Activated CD4-positive, alpha-beta memory T cell treated with anti-CD3 and anti-CD28 coated beads, Interleukin-2, amount 10 ng/mL, durations not matched to agents 7 days and 5 days (primary cell): ENCODE measurements around the gene TMEM95. TPM values are rescaled to one million over a fixed set of nuclear protein-coding genes. Genes with fewer than 3 reads are reported as not detected.
"Not testable (repeated sequence)": the region's sequence is repeated elsewhere in the genome, so short reads cannot be mapped to it uniquely, and the experiment has no call there.

ENCODE experiments used
- CTCF ChIA-PET: fragments of 350-600 bp; sonication (Branson Sonifier 250); formaldehyde crosslinking; loops from one replicate; lab custom pipeline; 2021; ENCODE audit warnings: antibody characterized with exemption, inconsistent platforms; lab: Charles Lee
- POLR2A ChIA-PET: fragments of 350-600 bp; sonication (Branson Sonifier 250); formaldehyde crosslinking; loops from one replicate; lab custom pipeline; 2021; ENCODE audit warnings: antibody characterized with exemption; lab: Charles Lee
- DNase-seq: peaks from one replicate; pipeline ENCODE4 v3.0.0-alpha.2; 2020
- H3K27ac Mint-ChIP-seq: one replicate; pipeline ENCODE4 v1.8.0; 2021; ENCODE audit warnings: mild to moderate bottlenecking, mixed read lengths
- H3K27me3 Mint-ChIP-seq: one replicate; pipeline ENCODE4 v1.8.0; 2021; ENCODE audit warnings: mixed read lengths
- H3K36me3 Mint-ChIP-seq: one replicate; pipeline ENCODE4 v1.8.0; 2021; ENCODE audit warnings: low read depth, mixed read lengths
- H3K4me1 Mint-ChIP-seq: one replicate; pipeline ENCODE4 v1.8.0; 2021; ENCODE audit warnings: mixed read lengths
- H3K4me3 Mint-ChIP-seq: one replicate; pipeline ENCODE4 v1.8.0; 2021; ENCODE audit warnings: mild to moderate bottlenecking, mixed read lengths
- H3K9me3 Mint-ChIP-seq: one replicate; pipeline ENCODE4 v1.8.0; 2021; ENCODE audit warnings: mixed read lengths
- total RNA-seq, 2 experiments: library from RNA; stranded (reverse); gene quantifications; one replicate each; pipeline ENCODE4 v1.2.3, GENCODE V29; 2021

TMEM95 gene
- total RNA-seq, 2 experiments from 2014 or later: not detected

DNA sequence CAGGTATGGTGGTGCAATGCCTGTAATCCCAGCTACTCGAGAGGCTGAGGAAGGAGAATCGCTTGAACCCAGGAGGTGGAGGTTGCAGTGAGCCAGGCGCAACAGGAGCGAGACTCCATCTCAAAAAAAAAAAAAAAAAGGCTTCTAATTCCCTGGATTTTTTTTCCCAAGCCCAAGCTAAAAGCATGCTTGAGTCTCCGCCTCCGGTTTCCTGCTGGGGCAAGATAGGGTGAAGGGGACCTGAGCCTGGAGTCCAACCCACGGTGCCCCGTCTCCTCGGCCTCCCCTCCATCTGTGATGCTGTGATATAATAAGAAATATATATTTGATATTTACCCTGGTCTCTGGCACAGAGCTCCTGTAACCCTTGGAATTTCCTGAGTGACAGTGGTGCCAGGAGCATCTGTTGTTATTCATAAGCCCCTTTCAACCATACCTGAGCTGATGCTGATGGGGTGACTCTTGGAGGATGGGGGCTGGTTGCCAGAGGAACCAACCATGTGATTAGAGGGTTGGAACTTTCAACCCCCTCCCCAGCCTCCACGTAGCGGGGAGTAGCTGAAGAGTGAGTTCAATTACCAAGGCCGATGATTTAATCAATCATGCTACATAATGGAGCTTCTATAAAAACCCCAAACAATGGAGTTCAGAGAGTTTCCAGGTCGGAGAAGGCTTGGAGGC lies 13.1 kb downstream of the TMEM95 start:
- no peak overlapping the region for H3K4me3 Mint-ChIP-seq
- DNase-seq: no peak
- no peak overlapping the region for H3K27ac Mint-ChIP-seq
- H3K9me3 Mint-ChIP-seq: no peaks in the 10 kb centered on the region
- H3K27me3 Mint-ChIP-seq: peaks cover 14% of the 10 kb centered on the region
- H3K36me3 Mint-ChIP-seq: no peaks in the 10 kb centered on the region
- POLR2A ChIA-PET: interaction anchor here (0.7 kb wide), 1 partner anchor 117 kb away, joined by 3 read pairs; no protein-coding TSS in a partner anchor
- CTCF ChIA-PET: interaction anchor here (0.9 to 1.1 kb wide), 2 partner anchors 69 to 193 kb away, joined by 3 to 4 read pairs; partner anchors contain the start of gene SENP3
- H3K4me1 Mint-ChIP-seq: no peaks in the 10 kb centered on the region

DNA sequence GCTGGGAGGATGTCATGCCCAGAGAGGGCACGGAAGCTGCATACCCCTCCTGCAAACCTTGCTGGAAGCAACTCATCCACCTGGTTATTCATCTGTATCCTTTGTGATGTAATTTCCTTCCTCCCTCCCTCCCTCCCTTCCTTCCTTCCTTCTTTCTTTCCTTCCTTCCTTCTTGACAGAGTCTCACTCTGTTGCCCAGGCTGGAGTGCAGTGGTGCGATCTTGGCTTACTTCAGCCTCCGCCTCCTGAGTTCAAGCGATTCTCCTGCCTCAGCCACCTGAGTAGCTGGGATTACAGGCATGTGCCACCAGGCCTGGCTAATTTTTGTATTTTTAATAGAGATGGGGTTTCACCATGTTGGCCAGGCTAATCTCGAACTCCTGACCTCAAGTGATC lies 13.6 kb downstream of the TMEM95 start:
- ChIA-PET CTCF (interaction anchor here (1.3 kb wide), 1 partner anchor 13 kb away, joined by 3 read pairs; no protein-coding TSS in a partner anchor), POLR2A (interaction anchor here (0.7 kb wide), 1 partner anchor 116 kb away, joined by 3 read pairs; no protein-coding TSS in a partner anchor)
- not testable (repeated sequence) for DNase-seq, H3K27ac Mint-ChIP-seq, H3K9me3 Mint-ChIP-seq, H3K4me1 Mint-ChIP-seq, H3K4me3 Mint-ChIP-seq, H3K36me3 Mint-ChIP-seq
- peaks cover 14% of the 10 kb centered on the region for H3K27me3 Mint-ChIP-seq

DNA sequence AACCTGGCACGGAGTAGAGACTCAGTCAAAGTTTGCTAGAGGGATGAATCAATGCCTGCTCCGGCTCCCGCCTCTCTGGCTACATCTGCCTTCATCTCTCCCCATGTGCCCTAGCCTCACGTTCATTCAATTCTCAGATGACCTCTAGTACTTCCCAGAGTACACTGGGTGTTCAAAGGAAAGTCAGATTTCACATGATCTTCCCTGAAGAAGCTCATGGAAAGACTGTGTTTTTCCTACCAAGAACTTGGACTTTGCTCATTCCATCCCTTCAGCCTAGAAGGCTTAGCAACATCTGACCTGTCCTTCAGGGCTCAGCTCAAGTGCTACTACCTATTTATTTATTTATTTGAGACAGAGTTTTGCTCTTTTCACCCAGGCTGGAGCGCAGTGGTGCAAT lies 14.9 kb downstream of the TMEM95 start:
- H3K27me3 Mint-ChIP-seq: peaks cover 14% of the 10 kb centered on the region
- no peak overlapping the region for H3K4me3 Mint-ChIP-seq
- H3K4me1 Mint-ChIP-seq: no peaks in the 10 kb centered on the region
- POLR2A ChIA-PET: interaction anchor here (1.1 to 1.2 kb wide), 2 partner anchors 13 to 33 kb away, joined by 3 read pairs; no protein-coding TSS in a partner anchor
- H3K9me3 Mint-ChIP-seq: no peaks in the 10 kb centered on the region
- DNase-seq: no peak
- CTCF ChIA-PET: interaction anchor here (0.8 to 1.3 kb wide), 2 partner anchors 14 kb away, joined by 3 to 5 read pairs; no protein-coding TSS in a partner anchor
- no peak overlapping the region for H3K27ac Mint-ChIP-seq
- H3K36me3 Mint-ChIP-seq: no peaks in the 10 kb centered on the region

DNA sequence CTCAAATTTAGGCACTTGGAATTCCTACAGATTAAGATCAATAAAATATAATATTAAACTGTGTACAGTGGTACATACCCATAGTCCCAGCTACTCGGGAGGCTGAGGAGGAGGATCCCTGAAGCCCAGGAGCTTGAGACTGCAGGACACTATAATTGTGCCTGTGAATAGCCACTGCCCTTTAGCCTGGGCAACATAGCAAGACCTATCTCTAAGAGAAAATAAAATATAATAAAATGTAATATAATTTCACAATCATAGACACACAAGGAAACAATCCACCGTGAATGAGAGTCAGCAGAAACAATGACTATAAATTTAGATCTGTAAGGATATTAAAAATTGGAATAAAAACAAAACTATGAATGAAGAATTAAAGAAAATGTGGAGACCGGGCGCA lies 15.9 kb downstream of the TMEM95 start:
- Mint-ChIP-seq H3K36me3 (no peaks in the 10 kb centered on the region), H3K27me3 (peaks cover 14% of the 10 kb centered on the region), H3K9me3 (no peaks in the 10 kb centered on the region), H3K27ac (no peak overlapping the region), H3K4me3 (no peak overlapping the region), H3K4me1 (no peaks in the 10 kb centered on the region)
- ChIA-PET POLR2A (interaction anchor here (0.9 to 1.2 kb wide), 3 partner anchors 11 to 34 kb away, joined by 3 to 4 read pairs (median 3); no protein-coding TSS in a partner anchor), CTCF (interaction anchor here (0.6 to 1.8 kb wide), 5 partner anchors 8 to 70 kb away, joined by 3 to 5 read pairs (median 4); no protein-coding TSS in a partner anchor)
- no peak for DNase-seq

DNA sequence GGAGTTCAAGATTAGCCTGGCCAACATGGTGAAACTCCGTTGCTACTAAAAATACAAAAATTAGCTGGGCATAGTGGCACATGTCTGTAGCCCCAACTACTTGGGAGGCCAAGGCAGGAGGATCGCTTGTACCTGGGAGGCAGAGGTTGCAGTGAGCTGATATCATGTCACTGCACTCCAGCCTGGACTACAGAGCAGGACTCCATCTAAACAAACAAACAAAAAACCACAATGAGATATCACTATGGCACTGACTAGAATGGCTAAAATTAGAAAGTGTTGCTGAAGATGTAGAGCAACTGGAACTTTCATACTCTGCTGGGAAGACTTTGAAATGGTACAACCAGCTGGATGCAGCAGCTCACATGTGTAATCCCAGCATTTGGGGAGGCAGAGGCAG lies 19.4 kb downstream of the TMEM95 start:
- Mint-ChIP-seq H3K27me3 (peaks cover 22% of the 10 kb centered on the region), H3K27ac (no peak overlapping the region), H3K4me1 (no peaks in the 10 kb centered on the region), H3K36me3 (no peaks in the 10 kb centered on the region), H3K9me3 (peaks cover 3% of the 10 kb centered on the region), H3K4me3 (no peak overlapping the region)
- ChIA-PET POLR2A (interaction anchor here (1.3 kb wide), 1 partner anchor 141 kb away, joined by 3 read pairs; no protein-coding TSS in a partner anchor), CTCF (no interaction called here)
- no peak for DNase-seq

DNA sequence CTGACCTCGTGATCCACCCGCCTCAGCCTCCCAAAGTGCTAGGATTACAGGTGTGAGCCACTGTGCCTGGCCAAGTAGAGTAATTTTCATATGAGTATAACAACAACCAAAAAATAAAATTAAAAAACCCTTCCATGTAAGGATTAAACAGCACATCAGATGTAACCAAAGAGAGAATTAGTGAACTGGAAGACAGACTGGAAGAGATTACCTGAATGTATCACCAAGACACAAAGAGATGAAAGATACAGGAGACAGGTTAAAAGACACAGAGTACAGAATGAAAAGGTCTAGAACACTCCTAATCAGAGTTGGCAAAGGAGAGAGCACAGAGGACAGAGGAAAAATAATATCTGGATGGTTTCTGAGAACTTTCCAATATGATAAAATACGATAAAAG lies 24.2 kb downstream of the TMEM95 start:
- DNase-seq: no peak
- Mint-ChIP-seq H3K4me3 (no peak overlapping the region), H3K4me1 (peaks cover 4% of the 10 kb centered on the region)

DNA sequence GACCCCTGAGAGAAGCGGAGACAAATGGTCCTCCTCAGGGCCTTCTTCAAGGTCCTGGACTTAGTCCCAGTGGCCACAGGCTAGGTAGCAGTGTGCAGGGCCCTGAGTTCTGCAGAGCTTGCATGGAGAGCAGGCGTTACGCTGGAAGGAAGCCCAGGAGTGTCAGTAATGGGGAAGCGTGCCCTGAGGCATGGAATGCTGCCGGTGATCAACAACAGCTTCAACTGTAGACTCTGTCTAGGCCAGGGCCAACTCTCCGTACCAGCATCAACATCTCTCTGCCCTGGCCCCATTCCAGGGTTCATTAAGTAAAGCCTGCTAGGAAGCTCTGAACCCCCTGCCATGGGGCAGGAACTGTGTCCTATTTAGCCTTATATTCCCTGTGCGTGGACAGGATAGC lies 25.4 kb downstream of the TMEM95 start:
- H3K4me3 Mint-ChIP-seq: no peak overlapping the region
- ChIA-PET POLR2A (interaction anchor here (1.2 kb wide), 1 partner anchor 60 kb away, joined by 5 read pairs; no protein-coding TSS in a partner anchor), CTCF (no interaction called here)
- no peak for DNase-seq
- H3K9me3 Mint-ChIP-seq: peaks cover 5% of the 10 kb centered on the region
- no peaks in the 10 kb centered on the region for H3K36me3 Mint-ChIP-seq
- H3K4me1 Mint-ChIP-seq: peaks cover 9% of the 10 kb centered on the region
- H3K27ac Mint-ChIP-seq: no peak overlapping the region
- H3K27me3 Mint-ChIP-seq: peaks cover 40% of the 10 kb centered on the region

More for the DNA sequence above, 24.2 kb downstream of the TMEM95 start:
- POLR2A ChIA-PET: no interaction called here
- Mint-ChIP-seq H3K27ac (no peak overlapping the region), H3K9me3 (peaks cover 5% of the 10 kb centered on the region), H3K27me3 (peaks cover 40% of the 10 kb centered on the region), H3K36me3 (no peaks in the 10 kb centered on the region)
- CTCF ChIA-PET: interaction anchor here (0.7 kb wide), 1 partner anchor 714 kb away, joined by 3 read pairs; no protein-coding TSS in a partner anchor

DNA sequence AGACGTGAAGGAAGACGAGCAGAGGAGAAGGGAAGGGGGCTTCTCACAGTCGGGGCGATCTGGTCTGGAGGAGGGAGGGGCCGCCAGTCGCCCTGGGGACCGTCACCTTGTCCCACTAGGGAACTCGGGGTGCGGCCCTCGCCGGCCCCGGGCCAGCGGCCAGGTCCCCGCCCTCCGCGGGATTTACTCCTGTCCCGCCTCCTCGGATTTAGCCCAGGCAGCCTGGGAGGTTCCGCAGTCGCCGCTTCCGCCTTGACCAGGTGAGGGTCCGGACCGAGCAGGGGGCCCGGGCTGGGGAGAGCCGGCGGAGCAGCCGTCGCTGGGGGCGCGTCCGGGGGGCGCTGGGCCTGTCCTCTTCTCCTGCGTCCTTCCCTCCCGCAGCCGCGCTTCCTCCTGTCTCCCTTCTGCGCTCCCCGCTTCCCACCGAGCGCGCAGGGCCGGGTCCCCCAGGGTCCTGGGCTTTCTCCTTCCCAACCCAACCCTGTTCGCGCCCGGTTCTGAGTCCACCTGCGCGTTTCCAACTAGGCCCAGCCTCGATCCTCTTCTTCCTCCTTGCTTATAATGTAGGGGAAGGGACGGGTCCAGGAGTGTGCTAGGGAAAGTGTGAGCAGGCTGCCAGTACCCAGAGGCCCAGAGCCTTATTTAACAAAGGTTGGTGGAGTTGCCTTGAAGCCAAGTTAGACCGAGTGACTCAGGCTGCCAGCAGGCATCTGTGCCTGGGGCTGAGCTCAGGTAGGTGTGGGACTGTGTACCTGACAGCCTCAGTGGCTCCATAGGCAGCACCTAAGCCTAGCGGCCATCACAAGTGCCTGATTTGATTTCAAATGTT lies 26.1 kb downstream of the TMEM95 start, which contains the start of gene TNK1:
Gene TNK1 (plus strand): TSS at position 235 of the 829 bp plus-strand sequence. CDS start 1,838 bp downstream, outside the sequence.
- peaks cover 5% of the 10 kb centered on the region for H3K9me3 Mint-ChIP-seq
- ChIA-PET POLR2A (interaction anchor here (1.2 to 1.8 kb wide), 2 partner anchors 8 to 59 kb away, joined by 5 read pairs; no protein-coding TSS in a partner anchor), CTCF (no interaction called here)
- no peaks in the 10 kb centered on the region for H3K36me3 Mint-ChIP-seq
- H3K4me1 Mint-ChIP-seq: peaks cover 9% of the 10 kb centered on the region
- H3K27me3 Mint-ChIP-seq: peaks cover 40% of the 10 kb centered on the region
- no peak within 1 kb of the TSS for H3K27ac Mint-ChIP-seq
- DNase-seq: no peak
- H3K4me3 Mint-ChIP-seq: no peak within 1 kb of the TSS

DNA sequence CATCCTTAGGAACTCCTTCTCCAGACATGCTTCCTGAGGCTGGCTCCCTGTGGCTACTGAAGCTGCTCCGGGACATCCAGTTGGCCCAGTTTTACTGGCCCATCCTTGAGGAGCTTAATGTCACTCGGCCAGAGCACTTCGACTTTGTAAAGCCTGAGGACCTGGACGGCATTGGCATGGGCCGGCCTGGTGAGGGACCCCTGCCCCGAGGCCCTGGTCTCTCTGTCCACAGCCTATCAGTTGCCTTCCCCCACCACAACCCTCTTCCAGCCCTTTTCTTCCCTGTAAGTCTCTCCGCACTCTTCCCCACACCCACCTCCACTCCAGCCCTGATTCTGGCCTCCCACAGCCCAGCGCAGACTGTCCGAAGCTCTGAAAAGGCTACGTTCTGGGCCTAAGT lies 27.9 kb downstream of the TMEM95 start:
- peak overlapping the region; percentile 7 for H3K4me3 Mint-ChIP-seq
- CTCF ChIA-PET: no interaction called here
- H3K27me3 Mint-ChIP-seq: peaks cover 33% of the 10 kb centered on the region
- no peak overlapping the region for H3K27ac Mint-ChIP-seq
- POLR2A ChIA-PET: interaction anchor here (0.8 to 3.7 kb wide), 8 partner anchors 9 to 125 kb away, joined by 3 to 16 read pairs (median 3); partner anchors contain the start of genes PLSCR3 and TMEM256
- peaks cover 5% of the 10 kb centered on the region for H3K9me3 Mint-ChIP-seq
- peaks cover 9% of the 10 kb centered on the region for H3K4me1 Mint-ChIP-seq
- DNase-seq: no peak
- H3K36me3 Mint-ChIP-seq: peaks cover 8% of the 10 kb centered on the region

DNA sequence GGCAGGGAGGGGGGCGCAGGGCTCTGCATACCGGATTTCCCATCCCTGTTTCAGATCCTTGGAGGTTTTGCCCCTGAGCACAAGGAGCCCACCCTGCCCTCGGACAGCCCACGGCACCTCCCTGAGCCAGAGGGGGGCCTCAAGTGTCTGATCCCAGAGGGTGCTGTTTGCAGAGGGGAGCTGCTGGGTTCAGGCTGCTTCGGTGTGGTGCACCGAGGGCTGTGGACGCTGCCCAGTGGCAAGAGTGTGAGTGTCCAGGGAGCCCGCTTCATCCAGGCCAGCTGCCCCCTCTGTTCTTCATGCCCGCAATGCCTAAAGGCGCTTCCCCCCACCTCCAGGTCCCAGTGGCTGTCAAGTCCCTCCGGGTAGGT lies 28.4 kb downstream of the TMEM95 start:
- Mint-ChIP-seq H3K9me3 (peaks cover 5% of the 10 kb centered on the region), H3K27me3 (peaks cover 33% of the 10 kb centered on the region), H3K27ac (no peak overlapping the region), H3K4me3 (no peak overlapping the region), H3K4me1 (peaks cover 9% of the 10 kb centered on the region), H3K36me3 (peaks cover 8% of the 10 kb centered on the region)
- no peak for DNase-seq
- POLR2A ChIA-PET: interaction anchor here (0.6 to 3.7 kb wide), 7 partner anchors 10 to 125 kb away, joined by 3 to 16 read pairs (median 5); partner anchors contain the start of genes PLSCR3, TMEM102 and TMEM256
- CTCF ChIA-PET: no interaction called here

DNA sequence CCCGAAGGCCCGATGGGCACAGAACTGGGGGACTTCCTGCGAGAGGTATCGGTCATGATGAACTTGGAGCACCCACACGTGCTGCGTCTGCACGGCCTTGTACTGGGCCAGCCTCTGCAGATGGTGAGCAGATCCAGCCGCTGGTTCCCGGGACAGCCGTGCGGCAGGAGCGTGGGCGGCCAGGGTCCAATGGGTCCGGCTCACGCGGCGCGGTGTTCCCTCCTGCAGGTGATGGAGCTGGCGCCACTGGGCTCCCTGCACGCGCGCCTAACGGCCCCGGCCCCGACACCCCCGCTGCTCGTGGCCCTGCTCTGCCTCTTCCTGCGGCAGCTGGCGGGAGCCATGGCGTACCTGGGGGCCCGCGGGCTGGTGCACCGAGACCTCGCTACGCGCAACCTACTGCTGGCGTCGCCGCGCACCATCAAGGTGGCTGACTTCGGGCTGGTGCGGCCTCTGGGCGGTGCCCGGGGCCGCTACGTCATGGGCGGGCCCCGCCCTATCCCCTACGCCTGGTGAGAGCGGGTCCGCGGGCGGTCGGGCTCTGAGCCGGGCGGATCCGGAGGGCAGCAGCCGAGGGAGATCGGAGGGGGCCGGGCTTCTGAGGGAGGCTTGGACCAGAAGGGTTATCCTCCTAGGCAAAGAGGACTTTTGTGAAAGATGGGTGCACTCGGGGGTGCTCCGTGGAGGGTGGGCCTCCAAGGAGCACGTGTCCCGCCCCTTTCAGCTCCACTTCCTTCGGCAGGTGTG lies 29.0 kb downstream of the TMEM95 start:
- no peak overlapping the region for H3K27ac Mint-ChIP-seq
- POLR2A ChIA-PET: interaction anchor here (0.6 to 3.7 kb wide), 9 partner anchors 10 to 177 kb away, joined by 3 to 16 read pairs (median 5); partner anchors contain the start of genes ACAP1, PLSCR3, TMEM102 and TMEM256
- CTCF ChIA-PET: interaction anchor here (1.1 to 2.2 kb wide), 2 partner anchors 28 to 53 kb away, joined by 4 to 8 read pairs; no protein-coding TSS in a partner anchor
- peaks cover 33% of the 10 kb centered on the region for H3K27me3 Mint-ChIP-seq
- H3K36me3 Mint-ChIP-seq: peaks cover 8% of the 10 kb centered on the region
- H3K4me1 Mint-ChIP-seq: peaks cover 9% of the 10 kb centered on the region
- peak; percentile 82 for DNase-seq
- peaks cover 5% of the 10 kb centered on the region for H3K9me3 Mint-ChIP-seq
- peak overlapping the region; percentile 68 for H3K4me3 Mint-ChIP-seq
